ENCODE measurements around the gene NUP153. TPM values are rescaled to one million over a fixed set of nuclear protein-coding genes. Genes with fewer than 3 reads are reported as not detected.

Gene NUP153
- total RNA-seq, 1 donor from 2014 or later = 34.2 TPM

DNA sequence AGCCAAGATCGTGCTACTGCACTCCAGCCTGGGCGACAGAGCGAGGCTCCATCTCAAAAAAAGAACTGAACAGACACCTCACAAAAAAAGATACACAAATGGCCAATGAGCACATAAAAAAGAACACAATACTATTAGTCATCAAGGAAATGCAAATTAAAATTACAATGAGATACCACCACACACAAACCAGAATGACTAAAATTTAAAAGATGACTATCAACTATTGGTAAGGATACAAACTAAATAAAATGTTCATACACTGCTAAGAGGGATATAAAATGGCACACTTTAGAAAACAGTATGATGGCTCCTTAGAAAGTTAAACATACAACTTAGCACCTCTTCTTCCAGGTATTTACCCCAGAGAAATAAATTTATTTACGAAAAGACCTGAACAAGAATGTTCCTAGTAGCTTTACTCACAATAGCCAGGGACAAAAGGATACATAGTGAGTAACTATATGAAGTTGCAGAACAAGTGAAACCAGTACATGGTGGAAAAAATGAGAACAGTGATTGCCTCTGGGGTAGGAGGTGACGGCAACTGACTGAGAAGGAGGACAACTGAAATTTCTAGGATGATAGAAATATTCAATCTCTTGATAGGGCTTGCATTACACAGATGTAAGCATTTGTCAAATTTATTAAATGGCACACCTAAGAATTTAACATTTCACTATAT is 53.4 kb downstream of the NUP153 start:
- TF ChIP-seq, protein P1, sequence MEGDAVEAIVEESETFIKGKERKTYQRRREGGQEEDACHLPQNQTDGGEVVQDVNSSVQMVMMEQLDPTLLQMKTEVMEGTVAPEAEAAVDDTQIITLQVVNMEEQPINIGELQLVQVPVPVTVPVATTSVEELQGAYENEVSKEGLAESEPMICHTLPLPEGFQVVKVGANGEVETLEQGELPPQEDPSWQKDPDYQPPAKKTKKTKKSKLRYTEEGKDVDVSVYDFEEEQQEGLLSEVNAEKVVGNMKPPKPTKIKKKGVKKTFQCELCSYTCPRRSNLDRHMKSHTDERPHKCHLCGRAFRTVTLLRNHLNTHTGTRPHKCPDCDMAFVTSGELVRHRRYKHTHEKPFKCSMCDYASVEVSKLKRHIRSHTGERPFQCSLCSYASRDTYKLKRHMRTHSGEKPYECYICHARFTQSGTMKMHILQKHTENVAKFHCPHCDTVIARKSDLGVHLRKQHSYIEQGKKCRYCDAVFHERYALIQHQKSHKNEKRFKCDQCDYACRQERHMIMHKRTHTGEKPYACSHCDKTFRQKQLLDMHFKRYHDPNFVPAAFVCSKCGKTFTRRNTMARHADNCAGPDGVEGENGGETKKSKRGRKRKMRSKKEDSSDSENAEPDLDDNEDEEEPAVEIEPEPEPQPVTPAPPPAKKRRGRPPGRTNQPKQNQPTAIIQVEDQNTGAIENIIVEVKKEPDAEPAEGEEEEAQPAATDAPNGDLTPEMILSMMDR (IDR thresholded peaks at IDR 0.05; ENCODE audit: partially characterized antibody, unreplicated experiment) = no peak
- Mint-ChIP-seq H3K4me3 (ENCODE audit: unreplicated experiment) (no peak overlapping the region), H3K27ac (ENCODE audit: unreplicated experiment) (no peak overlapping the region), H3K27me3 (ENCODE audit: unreplicated experiment) (no peaks in the 10 kb centered on the region), H3K36me3 (ENCODE audit: unreplicated experiment) (no peaks in the 10 kb centered on the region), H3K4me1 (ENCODE audit: low read depth, unreplicated experiment) (no peaks in the 10 kb centered on the region), H3K9me3 (ENCODE audit: unreplicated experiment) (peaks cover 1% of the 10 kb centered on the region)
- no peak for DNase-seq

DNA sequence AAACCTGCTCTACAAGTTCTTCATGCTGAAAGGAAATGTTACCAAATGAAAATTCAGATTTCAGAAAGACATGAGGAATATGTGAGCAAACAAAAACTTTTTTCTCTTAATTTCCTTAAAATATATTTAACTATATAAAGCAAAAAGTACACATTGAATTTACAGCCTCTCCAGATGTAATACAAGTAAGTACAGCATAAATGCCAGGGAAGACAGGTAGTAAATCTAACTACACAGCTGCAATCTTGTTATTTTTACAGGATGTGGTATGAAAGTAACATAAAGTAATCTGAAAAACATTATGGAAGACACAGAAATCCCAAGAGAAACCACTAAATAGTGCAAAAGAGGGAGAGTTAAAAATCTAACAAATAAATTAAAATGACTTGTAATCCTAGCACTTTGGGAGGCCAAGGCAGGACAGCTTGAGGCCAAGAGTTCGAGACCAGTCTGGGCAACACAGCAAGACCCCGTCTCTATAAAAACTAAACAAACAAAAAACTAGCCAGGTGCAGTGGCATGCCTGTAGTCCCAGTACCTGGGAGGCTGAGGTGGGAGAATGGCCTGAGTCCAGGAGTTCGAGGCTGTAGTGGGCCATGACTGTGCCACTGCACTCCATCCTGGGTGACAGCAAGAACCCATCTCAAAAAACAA is 55.9 kb downstream of the NUP153 start:
- TF ChIP-seq, protein P1 (IDR thresholded peaks at IDR 0.05; ENCODE audit: partially characterized antibody, unreplicated experiment) = no peak
- H3K9me3 Mint-ChIP-seq (ENCODE audit: unreplicated experiment) = no peaks in the 10 kb centered on the region

DNA sequence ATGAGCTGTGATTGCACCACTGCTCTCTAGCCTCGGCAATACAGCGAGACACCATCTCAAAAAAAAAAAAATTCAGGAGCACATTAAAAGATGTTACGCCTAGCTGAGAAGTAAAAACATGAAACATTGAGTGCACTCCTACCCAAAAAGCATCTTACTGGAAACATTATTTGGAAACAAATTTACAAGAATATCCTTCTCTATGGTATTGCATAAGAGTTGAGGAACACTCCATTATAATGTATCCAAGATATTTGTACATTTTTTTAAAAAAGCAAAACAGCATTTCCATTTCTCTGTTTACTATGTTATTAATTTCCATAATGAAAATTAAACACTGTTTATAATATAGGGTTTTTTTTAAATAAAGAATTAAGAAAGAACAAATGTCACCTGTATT is 58.0 kb downstream of the NUP153 start:
- TF ChIP-seq, protein P1 (IDR thresholded peaks at IDR 0.05; ENCODE audit: partially characterized antibody, unreplicated experiment) = no peak
- Mint-ChIP-seq H3K27me3 (ENCODE audit: unreplicated experiment) (no peaks in the 10 kb centered on the region), H3K9me3 (ENCODE audit: unreplicated experiment) (no peaks in the 10 kb centered on the region), H3K4me1 (ENCODE audit: low read depth, unreplicated experiment) (no peaks in the 10 kb centered on the region), H3K36me3 (ENCODE audit: unreplicated experiment) (no peaks in the 10 kb centered on the region), H3K4me3 (ENCODE audit: unreplicated experiment) (no peak overlapping the region), H3K27ac (ENCODE audit: unreplicated experiment) (no peak overlapping the region)
- DNase-seq = no peak

More for the DNA sequence above, 55.9 kb downstream of the NUP153 start:
- H3K4me1 Mint-ChIP-seq (ENCODE audit: low read depth, unreplicated experiment) = no peaks in the 10 kb centered on the region
- no peaks in the 10 kb centered on the region for H3K27me3 Mint-ChIP-seq (ENCODE audit: unreplicated experiment)
- no peak for DNase-seq
- no peak overlapping the region for H3K27ac Mint-ChIP-seq (ENCODE audit: unreplicated experiment)
- H3K4me3 Mint-ChIP-seq (ENCODE audit: unreplicated experiment) = no peak overlapping the region
- no peaks in the 10 kb centered on the region for H3K36me3 Mint-ChIP-seq (ENCODE audit: unreplicated experiment)

DNA sequence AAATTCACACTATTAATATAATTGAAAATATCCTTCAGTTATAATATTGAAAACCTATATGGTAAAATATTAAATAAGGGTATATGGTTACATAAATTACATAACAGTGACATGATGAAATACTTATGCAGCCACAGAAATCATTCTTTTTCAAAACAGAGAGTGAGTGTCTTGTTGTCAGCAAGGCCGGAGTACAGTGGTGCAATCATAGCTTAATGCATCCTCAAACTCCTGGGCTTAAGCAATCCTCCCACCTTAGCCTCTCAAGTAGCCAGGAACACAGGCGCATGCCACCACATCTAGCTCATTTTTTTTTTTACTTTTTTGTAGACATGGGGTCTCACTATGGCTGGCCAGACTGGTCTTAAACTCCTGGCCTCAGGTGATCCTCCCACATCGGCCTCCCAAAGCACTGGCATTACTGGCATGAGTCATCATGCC is 66.2 kb downstream of the NUP153 start:
- TF ChIP-seq, protein P1 (IDR thresholded peaks at IDR 0.05; ENCODE audit: partially characterized antibody, unreplicated experiment) = no peak
- Mint-ChIP-seq H3K27me3 (ENCODE audit: unreplicated experiment) (peaks cover 2% of the 10 kb centered on the region), H3K36me3 (ENCODE audit: unreplicated experiment) (peaks cover 5% of the 10 kb centered on the region), H3K4me1 (ENCODE audit: low read depth, unreplicated experiment) (peaks cover 3% of the 10 kb centered on the region), H3K9me3 (ENCODE audit: unreplicated experiment) (peaks cover 2% of the 10 kb centered on the region), H3K27ac (ENCODE audit: unreplicated experiment) (no peak overlapping the region), H3K4me3 (ENCODE audit: unreplicated experiment) (no peak overlapping the region)
- DNase-seq = no peak

DNA sequence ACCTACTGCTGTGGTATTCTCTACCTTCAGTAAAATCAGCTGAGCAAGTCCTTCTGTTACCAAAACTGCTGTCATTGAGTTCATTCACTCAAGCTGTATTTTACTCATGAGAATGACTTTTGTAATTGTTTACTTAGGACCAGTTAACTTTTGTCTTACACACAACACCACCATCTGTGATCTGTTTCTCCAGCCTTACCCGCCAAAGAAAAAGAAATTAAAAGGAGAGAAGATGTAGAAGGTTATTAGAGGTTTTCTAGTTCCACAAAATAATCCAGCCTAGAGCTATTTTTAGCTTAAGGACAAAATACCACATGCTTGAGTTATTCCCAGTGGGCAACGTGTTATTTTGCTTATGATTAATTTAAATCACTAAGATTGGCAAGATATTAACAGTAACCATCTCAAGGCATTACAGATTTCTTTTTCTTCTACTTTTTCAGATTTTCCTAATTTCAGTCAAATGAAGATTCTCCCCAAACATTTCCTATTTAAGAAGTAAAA is 68.5 kb downstream of the NUP153 start:
- H3K9me3 Mint-ChIP-seq (ENCODE audit: unreplicated experiment) = peaks cover 2% of the 10 kb centered on the region
- H3K4me1 Mint-ChIP-seq (ENCODE audit: low read depth, unreplicated experiment) = peaks cover 3% of the 10 kb centered on the region
- no peak overlapping the region for H3K4me3 Mint-ChIP-seq (ENCODE audit: unreplicated experiment)
- no peak overlapping the region for H3K27ac Mint-ChIP-seq (ENCODE audit: unreplicated experiment)
- TF ChIP-seq, protein P1 (IDR thresholded peaks at IDR 0.05; ENCODE audit: partially characterized antibody, unreplicated experiment) = no peak
- DNase-seq = no peak
- peaks cover 5% of the 10 kb centered on the region for H3K36me3 Mint-ChIP-seq (ENCODE audit: unreplicated experiment)
- H3K27me3 Mint-ChIP-seq (ENCODE audit: unreplicated experiment) = peaks cover 2% of the 10 kb centered on the region

All from glutamatergic neuron (in vitro differentiated cells).